Activated CD8-positive, alpha-beta T cell treated with anti-CD3 and anti-CD28 coated beads for 36 hours (primary cell): ENCODE results near the gene SEPTIN10. TPM values are rescaled to one million over a fixed set of nuclear protein-coding genes. Genes with fewer than 3 reads are reported as not detected.

Source experiments
- ATAC-seq: fragments of 200-7000 bp; cut with Tn5 transposase; one replicate; pipeline ENCODE4 v1.10.0; 2021; ENCODE audit warnings: mild to moderate bottlenecking, moderate library complexity
- CTCF ChIA-PET: fragments of 350-600 bp; sonication (Branson Sonifier 250); formaldehyde crosslinking; loops from one replicate; lab custom pipeline; 2021; ENCODE audit warnings: antibody characterized with exemption; lab: Charles Lee
- POLR2A ChIA-PET: fragments of 350-600 bp; sonication (Branson Sonifier 250); formaldehyde crosslinking; loops from one replicate; lab custom pipeline; 2021; ENCODE audit warnings: antibody characterized with exemption; lab: Charles Lee
- DNase-seq: peaks from one replicate; pipeline ENCODE4 v3.0.0-alpha.2; 2020
- H3K27ac Mint-ChIP-seq: one replicate; pipeline ENCODE4 v1.8.0; 2021; ENCODE audit warnings: mild to moderate bottlenecking, mixed read lengths
- H3K27me3 Mint-ChIP-seq: one replicate; pipeline ENCODE4 v1.8.0; 2021; ENCODE audit warnings: mixed read lengths
- H3K36me3 Mint-ChIP-seq: one replicate; pipeline ENCODE4 v1.8.0; 2021; ENCODE audit warnings: low read depth, mixed read lengths
- H3K4me1 Mint-ChIP-seq: one replicate; pipeline ENCODE4 v1.8.0; 2021; ENCODE audit warnings: low read depth, mixed read lengths
- H3K4me3 Mint-ChIP-seq: one replicate; pipeline ENCODE4 v1.8.0; 2021; ENCODE audit warnings: mild to moderate bottlenecking, moderate library complexity, mixed read lengths
- H3K9me3 Mint-ChIP-seq: one replicate; pipeline ENCODE4 v1.8.0; 2021; ENCODE audit warnings: mixed read lengths
- CTCF ChIP-seq: fragments of 200-600 bp; IDR thresholded peaks from one replicate; pipeline ENCODE4 v1.8.0; 2022; ENCODE audit warnings: antibody characterized with exemption, mild to moderate bottlenecking
- intact Hi-C: fragments of 100-400 bp; cut with micrococcal nuclease; formaldehyde crosslinking; loops from one replicate; pipeline ENCODE4 v1.10.0; 2022
- total RNA-seq, 2 experiments: library from RNA; stranded (reverse); gene quantifications; one replicate each; pipeline ENCODE4 v1.2.3, GENCODE V29; 2021

The SEPTIN10 gene
- total RNA-seq, 2 experiments from 2014 or later, result 0.49 to 0.86 TPM

GRCh38 chr2:109597283-109597682 is 16.5 kb downstream of the SEPTIN10 start:
- Mint-ChIP-seq H3K4me1 (no peaks in the 10 kb centered on the region), H3K27me3 (peaks cover 13% of the 10 kb centered on the region), H3K4me3 (no peak overlapping the region), H3K9me3 (no peaks in the 10 kb centered on the region), H3K27ac (no peak overlapping the region), H3K36me3 (no peaks in the 10 kb centered on the region)
- ChIA-PET POLR2A (interaction anchor here (0.8 kb wide), 2 partner anchors 29 to 56 kb away, joined by 3 read pairs; no protein-coding TSS in a partner anchor), CTCF (interaction anchor here (0.9 kb wide), 1 partner anchor 12 kb away, joined by 3 read pairs; no protein-coding TSS in a partner anchor)
- ATAC-seq (no peak), DNase-seq (no peak)
- TF ChIP-seq CTCF, result no peak
- intact Hi-C loops, result no loop called here

GRCh38 chr2:109595644-109596043 is 18.1 kb downstream of the SEPTIN10 start:
- no peak overlapping the region for H3K4me3 Mint-ChIP-seq

GRCh38 chr2:109594246-109594885 is 19.4 kb downstream of the SEPTIN10 start:
- H3K36me3 Mint-ChIP-seq, result no peaks in the 10 kb centered on the region
- CTCF ChIA-PET, result interaction anchor here (1.6 kb wide), 1 partner anchor 48 kb away, joined by 4 read pairs; no protein-coding TSS in a partner anchor

More at GRCh38 chr2:109595644-109596043, 18.1 kb downstream of the SEPTIN10 start:
- no peak for ATAC-seq
- CTCF ChIA-PET, result interaction anchor here (1.6 kb wide), 1 partner anchor 49 kb away, joined by 4 read pairs; no protein-coding TSS in a partner anchor
- H3K4me1 Mint-ChIP-seq, result no peaks in the 10 kb centered on the region
- no peak overlapping the region for H3K27ac Mint-ChIP-seq
- POLR2A ChIA-PET, result no interaction called here
- intact Hi-C loops, result no loop called here
- TF ChIP-seq CTCF, result no peak
- H3K9me3 Mint-ChIP-seq, result no peaks in the 10 kb centered on the region
- DNase-seq, result no peak
- H3K27me3 Mint-ChIP-seq, result peaks cover 5% of the 10 kb centered on the region
- H3K36me3 Mint-ChIP-seq, result no peaks in the 10 kb centered on the region

GRCh38 chr2:109592905-109593304 is 20.9 kb downstream of the SEPTIN10 start:
- H3K27ac Mint-ChIP-seq, result no peak overlapping the region
- no peak for DNase-seq
- POLR2A ChIA-PET, result no interaction called here
- no peak for ATAC-seq
- no peak overlapping the region for H3K4me3 Mint-ChIP-seq
- H3K36me3 Mint-ChIP-seq, result no peaks in the 10 kb centered on the region
- H3K27me3 Mint-ChIP-seq, result no peaks in the 10 kb centered on the region
- intact Hi-C loops, result no loop called here
- H3K4me1 Mint-ChIP-seq, result no peaks in the 10 kb centered on the region
- H3K9me3 Mint-ChIP-seq, result no peaks in the 10 kb centered on the region
- TF ChIP-seq CTCF, result no peak
- CTCF ChIA-PET, result no interaction called here

More at GRCh38 chr2:109594246-109594885, 19.4 kb downstream of the SEPTIN10 start:
- H3K27me3 Mint-ChIP-seq, result no peaks in the 10 kb centered on the region
- H3K27ac Mint-ChIP-seq, result no peak overlapping the region
- DNase-seq (no peak), ATAC-seq (no peak)
- no peaks in the 10 kb centered on the region for H3K4me1 Mint-ChIP-seq
- H3K4me3 Mint-ChIP-seq, result no peak overlapping the region
- TF ChIP-seq CTCF, result no peak
- H3K9me3 Mint-ChIP-seq, result no peaks in the 10 kb centered on the region
- intact Hi-C loops, result no loop called here
- POLR2A ChIA-PET, result no interaction called here

- no peak overlapping the region for H3K27ac Mint-ChIP-seq
- H3K36me3 Mint-ChIP-seq, result no peaks in the 10 kb centered on the region
- POLR2A ChIA-PET, result no interaction called here
- no peak for TF ChIP-seq CTCF
- no peaks in the 10 kb centered on the region for H3K4me1 Mint-ChIP-seq
- intact Hi-C loops, result no loop called here
- ATAC-seq (no peak), DNase-seq (no peak)
- CTCF ChIA-PET, result no interaction called here
- H3K4me3 Mint-ChIP-seq, result no peak overlapping the region
- no peaks in the 10 kb centered on the region for H3K9me3 Mint-ChIP-seq
- H3K27me3 Mint-ChIP-seq, result no peaks in the 10 kb centered on the region
Observed at GRCh38 chr2:109591206-109591605, 22.6 kb downstream of the SEPTIN10 start.
